NCI-H526 treated with DMSO at 0.1 percent for 48 hours (cell line): Measurements from ENCODE around the gene CTU1.

Experiments
- DNase-seq: peaks from one replicate; lab custom pipeline; 2025; lab: John Stamatoyannopoulos, UW

Gene CTU1

DNA sequence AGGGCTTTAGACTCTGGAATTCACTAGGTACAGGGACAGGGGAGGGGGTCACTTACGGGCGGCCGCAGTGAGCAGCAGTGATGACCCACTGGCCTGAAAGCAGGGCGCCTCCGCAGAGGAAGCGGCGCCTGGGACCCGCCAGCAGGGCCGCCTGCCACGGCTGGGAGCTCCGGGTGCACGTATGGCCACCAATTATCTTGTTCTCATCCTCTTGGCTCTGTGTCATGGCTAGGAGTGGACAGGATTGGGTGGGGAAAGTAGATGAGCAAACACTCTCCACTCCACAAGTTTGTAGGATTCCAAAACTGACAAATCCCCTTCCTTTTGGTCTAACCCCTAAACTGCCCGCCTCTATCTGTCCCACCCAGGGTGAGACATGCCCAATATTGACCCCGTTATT, 26.7 kb downstream of the CTU1 start:
- no peak for DNase-seq

DNA sequence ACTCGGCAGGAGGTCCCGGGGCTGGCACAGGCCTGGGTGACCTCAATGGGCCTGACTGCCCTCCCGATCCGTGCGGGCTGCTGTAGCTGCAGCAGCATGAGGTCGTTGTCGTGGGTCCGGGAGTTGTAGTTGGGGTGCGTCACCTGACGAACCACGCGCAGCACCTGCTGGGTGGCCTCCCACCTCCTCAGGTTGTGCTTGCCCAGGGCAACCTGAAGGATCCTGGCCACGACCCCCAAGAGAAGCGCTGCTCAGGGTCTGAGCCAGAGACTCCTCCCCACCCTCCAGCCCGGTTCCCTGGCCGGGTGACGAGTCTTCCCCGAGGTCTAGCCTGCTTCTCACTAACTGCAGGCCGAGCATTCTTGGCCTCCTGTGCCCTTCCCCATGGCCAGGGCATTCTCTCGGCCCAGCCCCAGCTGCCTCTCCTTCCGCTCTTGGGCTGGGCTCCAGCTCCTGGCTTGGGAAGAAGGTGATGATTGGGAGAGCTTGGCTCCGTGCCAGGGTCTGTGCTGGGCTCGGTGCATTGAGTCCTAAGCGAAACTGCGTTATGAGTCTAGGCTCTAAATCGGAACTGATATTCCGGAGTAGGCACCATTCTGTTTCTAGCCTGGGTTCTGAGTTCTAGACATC, 28.6 kb downstream of the CTU1 start:
- no peak for DNase-seq

DNA sequence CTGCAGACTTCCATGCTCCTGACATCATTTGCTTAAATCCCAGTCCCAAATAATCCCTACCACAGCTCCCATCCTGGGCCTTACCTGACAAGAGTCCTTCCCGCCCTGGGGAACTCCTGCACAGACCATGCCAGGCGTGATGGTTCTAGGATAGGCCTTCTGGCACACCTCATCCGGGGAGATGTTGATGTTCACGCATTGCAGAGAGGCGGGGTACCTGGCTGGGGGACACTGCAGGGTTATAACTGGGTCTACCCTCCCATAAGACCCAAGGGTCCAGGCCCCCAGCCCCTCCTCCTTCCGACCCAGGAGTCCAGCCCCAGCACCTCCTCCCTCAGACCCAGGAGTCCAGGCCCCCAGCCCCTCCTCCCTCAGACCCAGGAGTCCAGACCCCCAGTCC, 29.5 kb downstream of the CTU1 start:
- DNase-seq = no peak

DNA sequence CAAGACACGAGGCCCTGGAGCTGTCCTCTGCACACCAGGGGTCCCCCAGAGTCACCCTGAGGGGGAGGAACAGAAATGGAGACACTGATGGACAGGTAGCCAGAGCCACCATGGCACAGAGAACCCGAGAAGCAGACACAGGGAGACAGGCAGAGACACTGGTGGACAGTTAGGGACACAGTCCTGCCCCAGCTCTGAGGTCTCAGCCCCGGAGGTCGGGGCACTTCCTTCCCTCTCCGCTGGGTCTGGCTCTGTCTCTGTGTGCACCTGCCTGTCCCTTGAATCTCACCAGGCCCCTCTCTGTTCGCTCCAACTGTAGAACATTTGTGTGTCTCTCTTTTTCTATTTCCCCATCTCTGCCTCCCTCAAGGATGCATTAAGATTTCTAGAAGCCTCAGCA, 30.1 kb downstream of the CTU1 start:
- no peak for DNase-seq

DNA sequence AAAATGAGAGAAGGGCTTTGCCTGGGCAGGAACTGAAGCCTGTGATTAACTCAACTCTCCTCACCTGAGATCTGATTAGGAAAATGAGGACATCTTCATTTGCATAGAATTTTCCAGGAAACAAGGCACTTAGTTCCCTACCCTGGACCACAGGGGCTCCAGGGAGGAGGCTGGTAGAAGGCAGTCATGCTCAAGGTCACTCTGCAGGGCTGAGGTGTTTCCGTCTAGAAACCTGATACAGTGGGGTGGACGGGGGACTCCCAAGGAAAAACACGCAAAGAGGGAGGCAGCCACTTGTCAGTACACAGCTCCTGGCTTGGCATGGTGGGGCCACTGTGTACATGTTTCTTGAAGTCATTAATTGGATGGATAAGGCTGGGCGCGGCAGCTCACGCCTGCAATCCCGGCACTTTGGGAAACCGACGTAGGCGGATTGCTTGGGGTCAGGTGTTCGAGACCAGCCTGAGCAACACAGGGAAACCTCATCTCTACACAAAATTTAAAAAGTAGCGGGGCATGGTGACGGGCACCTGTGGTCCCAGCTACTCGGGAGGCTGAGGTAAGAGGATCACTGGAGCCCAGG, 31.5 kb downstream of the CTU1 start:
- DNase-seq = peak; percentile 99

DNA sequence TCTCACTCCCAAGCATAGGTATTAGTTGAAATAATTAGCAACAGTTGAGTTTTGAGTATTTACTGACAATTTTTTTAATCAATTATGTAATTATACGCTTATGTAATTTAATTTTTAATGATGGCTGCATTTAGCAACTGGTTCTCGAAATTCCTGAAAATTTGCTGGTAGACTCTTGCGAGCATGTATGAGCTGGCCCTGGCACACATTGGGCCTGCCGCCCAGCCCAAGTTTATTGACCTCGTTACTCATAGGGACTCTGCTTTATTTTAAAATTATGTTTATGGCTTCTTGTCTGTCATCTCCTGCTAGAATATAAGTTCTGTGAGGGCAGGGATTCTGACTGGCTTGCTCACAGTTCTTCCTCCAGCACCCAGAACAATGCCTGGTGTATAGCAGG, 32.2 kb downstream of the CTU1 start:
- DNase-seq = no peak

DNA sequence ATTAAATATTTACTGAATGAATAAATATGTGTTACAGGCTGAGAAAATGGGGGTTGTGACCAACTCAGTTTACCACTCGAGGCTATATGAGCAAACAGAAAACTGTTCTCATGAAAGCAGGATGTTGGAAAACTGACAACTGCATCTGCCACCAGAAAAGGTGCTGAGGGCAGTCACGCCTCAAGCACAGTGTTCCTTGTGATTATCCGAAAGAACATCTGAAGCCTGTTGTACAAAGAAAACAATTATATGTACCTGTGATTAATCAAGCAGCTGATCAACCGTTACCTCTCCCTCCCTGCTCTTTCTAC, 37.2 kb downstream of the CTU1 start:
- DNase-seq = no peak

DNA sequence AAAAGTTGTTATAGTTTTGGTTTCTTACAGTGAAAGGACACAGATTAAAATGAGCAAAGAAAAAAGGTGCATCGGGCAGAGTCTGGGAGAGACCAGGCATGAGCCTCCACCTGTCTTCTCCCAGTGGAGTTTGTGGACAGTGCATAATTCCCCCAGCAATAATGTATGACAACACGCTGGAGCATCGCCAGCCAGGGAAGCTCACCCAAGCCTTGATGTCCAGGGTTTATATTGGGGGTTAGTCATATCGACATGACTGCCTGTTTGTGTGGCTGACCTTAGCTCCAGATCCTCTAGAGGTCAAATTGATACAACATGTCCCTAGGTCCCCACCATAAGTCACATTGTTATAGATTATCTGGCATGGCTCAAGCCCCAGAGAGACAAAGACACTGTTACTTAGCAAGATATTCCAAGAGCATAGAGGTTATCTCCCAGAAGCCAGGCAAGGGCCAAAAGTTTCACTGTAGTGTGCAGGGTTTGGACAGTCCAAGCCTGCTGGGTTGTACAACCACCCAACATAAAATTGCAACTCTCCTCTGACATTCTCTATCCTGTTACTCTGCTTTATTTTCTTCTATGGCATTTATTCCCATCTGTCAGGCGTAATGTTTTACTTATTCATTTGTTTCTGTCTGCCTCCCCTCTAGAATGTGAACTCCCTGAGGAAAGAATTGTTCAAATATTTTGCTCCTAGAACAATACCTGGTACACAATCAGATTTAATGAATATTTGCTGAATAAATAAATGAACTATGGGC, 37.7 kb downstream of the CTU1 start:
- no peak for DNase-seq

DNA sequence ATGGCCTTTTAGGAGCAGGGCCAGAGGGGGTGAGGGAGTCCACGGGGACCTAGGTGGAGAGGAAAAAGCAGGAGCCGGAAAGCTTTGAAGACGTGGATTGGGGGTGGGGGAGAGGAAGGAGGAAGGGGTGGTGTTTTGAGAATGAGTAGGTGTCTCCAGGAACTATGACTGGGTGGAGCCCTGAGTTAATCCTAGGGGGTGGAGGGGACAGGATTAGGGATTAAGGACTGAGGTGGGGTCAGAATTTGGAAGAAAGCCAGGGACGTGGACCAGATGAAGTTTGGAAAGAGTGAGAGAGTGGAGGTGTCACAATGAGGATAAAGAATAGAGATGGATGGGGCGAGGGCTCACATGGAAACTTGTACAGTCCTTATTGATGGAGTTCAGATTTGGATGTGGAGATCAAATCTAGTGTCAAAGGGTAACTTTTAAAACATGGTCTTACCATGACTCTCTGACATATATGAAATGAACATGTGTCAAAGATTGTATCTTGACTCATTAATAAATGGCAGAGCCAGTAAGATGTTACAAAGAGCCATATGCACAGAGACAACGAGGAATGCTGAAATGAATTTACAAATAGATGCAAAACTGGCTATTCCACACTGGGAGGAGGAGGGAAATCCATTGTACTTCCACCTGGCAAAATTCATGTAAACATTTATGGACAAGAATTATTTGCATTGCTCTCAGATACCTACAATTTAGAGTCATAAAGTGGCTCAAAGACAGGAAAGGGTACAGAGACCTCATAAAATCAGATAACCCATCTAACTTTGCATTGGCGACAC, 41.6 kb downstream of the CTU1 start:
- peak; percentile 95 for DNase-seq

DNA sequence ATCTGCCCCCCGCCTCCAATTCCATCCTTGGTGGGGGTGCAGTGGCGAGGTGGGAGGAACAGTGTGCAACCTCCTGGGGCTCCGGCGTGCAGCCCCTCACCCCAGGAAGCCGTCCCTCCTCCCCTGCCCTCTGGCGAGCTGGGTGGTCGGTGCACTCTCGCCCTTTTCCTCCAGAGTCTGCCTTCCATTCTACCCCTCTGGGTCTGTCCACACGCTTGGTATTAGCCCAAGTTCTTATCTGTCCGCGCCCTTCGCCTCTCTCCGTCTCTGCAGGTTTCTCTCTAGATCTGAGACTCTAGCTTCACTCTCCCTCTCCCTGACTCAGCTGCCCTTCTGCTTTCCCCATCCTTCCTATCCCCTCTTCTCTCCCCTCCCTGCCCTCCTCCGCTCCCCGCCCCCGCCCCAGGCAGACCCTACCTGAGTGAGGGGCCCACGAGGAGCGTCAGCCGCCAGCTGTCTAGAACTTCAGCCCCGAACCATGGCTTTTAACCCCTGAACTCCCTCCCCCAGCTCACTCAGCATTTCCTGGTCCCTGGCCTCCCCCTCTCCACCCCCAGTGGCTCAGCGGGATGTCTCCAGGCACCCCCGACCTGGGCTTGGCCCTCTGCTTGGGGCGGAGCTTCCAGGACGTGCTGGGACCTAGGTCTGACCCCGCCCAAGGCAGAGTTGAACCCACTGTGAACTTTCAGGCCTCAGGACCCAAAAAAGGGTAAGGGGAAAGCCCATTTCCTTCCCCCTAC, 42.8 kb downstream of the CTU1 start:
- DNase-seq = no peak

DNA sequence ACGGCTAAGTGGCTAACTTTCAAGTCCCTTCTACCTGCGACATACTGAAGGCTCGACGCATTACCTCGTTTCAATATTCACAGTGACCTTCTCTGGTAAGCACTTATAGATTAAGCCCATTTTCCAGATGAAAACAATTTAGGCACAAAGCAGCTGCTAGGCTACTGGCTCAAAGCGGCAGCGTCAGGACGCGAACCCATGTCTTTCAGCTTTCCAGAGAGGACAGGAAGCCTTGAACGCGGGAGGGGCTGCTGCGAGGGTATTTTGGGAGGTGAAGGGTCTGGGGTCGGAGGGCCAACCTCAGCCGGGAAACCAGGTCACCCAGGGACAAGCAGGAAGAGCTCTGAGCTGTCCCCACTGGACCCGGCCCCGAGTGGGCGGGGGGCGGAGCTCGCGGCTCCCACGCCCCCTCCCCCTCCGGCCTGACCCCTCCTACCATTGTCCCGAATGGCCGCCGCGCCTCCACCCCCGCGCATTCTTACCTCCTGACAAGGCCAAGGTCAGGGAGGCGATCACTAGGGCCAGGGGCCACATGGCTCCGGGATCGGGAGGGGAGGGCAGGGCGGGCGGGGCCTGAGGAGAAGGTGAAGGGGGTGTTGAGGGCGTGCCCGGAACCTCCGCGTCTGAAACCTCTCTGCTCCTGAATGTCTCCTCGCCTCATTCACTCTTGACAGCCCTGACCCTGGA, 43.5 kb downstream of the CTU1 start, which contains the start of gene KLK13:
KLK13 (minus strand) TSS at position 559 of the 687 bp plus-strand sequence; CDS start at position 534, 25 bp downstream.
- no peak for DNase-seq

DNA sequence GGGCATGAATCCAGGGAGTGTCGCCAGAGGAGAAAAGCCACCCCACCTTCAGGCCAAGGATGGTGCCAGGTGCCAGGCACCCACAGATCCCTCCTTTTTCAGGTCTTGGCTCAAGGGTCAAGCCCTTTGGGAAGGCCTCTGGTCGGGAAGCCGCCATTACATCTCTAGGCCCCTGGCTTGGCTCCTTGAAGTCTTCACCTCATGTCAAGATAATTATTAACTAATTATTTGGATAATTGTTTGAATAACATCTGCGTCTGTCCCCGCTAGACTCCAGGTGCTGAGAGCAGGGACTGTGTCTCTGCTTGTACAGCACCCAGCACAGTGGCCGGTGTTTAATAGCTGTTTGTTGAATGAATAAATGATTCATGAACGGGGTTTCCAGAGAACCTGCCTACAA, 44.5 kb downstream of the CTU1 start:
- no peak for DNase-seq

DNA sequence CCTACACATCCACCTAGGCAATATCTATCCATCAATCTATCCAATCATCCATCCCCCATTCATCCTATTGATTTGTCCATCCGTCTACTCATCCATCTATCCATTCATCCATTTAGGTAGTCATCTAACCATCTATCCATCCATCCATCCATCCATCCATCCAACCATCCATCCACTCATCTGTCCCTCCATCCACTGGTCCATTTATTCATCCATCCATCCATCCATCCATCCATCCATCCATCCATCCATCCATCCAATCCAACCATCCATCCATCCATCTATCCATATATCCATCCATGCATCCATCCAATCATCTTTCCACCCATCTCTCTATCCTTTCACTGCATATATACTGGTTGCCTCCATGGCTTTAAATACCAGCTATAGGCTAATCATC, 47.2 kb downstream of the CTU1 start:
- DNase-seq = no peak

DNA sequence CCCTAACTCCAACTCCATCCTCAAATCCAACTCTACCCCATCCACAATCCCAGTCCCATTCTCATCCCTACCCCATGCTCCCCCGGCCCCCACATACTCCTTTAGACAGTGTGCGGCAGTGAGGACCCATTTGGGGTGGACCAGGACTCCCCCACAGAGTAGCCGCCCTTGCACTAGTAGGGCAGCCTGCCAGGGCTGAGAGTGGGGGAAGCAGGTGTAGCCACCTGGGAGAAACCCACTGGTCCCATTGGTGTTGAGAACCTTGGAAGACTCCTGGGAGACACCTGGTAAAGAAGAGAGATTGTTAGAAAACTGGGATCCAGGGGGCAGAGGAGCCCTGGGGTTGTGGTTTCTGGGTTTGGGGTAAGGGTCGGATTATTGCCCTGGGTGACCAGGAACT, 47.9 kb downstream of the CTU1 start:
- no peak for DNase-seq

DNA sequence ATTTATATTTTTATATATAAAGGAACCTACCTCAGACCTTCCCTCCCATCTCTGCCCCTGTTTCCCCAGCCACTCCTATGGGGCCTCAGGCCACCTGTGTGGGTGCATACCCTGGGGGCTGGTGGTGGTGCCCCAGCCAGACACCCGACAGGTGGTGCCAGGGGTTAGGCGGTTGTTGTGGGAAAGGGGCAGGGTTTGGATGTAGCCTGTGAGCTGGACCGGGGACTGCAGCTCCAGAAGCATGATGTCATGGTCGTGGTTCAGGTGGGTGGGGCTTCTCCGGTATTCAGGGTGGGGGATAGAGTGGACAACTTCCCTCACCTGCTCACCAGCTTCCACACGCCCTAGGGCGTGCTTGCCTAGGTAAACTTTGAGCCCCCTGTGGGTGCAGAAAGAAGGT, 48.5 kb downstream of the CTU1 start:
- DNase-seq = no peak

DNA sequence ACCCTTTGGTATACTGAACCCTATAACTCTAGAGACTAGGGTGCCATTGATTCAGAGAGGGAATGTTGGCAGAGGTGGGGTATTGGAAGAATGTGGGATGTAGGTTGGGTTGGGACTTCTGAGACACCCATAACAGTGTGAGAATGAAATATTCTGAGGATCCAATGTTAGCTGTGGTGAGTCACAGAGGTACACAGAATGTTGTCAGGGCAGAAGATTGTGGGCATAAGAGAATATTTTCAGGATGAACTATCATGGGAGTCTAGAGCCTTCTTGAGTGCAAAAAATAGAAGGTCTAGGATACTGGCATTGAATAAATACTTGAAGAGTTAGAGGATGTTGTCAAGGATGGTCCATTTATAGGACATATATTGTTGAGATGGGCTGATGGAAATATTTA, 52.3 kb downstream of the CTU1 start:
- DNase-seq = no peak
